Activated CD4-positive, alpha-beta T cell treated with anti-CD3 and anti-CD28 coated beads, Interleukin-10, Interleukin-2, amounts not matched to agents 100 ng/mL and 50 ng/mL, durations not matched to agents 16 hours and 8 hours (primary cell): ENCODE results near the gene NDST4.

ENCODE experiments used
- DNase-seq: peaks from one replicate; pipeline ENCODE4 v3.0.0-alpha.2; 2020

Gene NDST4

DNA sequence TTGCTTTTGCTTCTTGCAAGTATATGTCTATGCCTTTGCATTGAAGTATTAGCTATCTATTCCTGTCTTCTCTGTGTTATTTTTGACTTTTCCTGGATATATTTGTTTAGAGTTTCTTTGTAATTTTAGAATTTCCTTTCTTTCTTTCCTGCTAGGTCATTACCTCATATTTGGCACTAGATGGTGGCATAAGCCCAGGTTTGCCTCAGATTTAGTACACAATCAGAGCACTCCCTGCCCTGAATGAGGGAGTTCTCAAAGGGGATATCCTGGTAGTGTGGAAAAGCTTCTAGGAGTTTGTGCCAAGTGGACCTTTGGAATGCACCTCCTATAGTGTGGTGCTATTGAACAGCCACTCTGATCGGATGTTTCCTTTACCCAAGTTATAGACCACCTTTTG lies 333.2 kb downstream of the NDST4 start:
- DNase-seq: no peak
